Measurements from ENCODE around the gene VWA5A. TPM values are rescaled to one million over a fixed set of nuclear protein-coding genes. Genes with fewer than 3 reads are reported as not detected.

VWA5A gene
- total and polyA plus RNA-seq, 9 of the 15 experiments (the other 6 are each of a cell fraction or from before 2014, with no cell fraction given): 4.6 to 19.7 (median 6.9) TPM

DNA sequence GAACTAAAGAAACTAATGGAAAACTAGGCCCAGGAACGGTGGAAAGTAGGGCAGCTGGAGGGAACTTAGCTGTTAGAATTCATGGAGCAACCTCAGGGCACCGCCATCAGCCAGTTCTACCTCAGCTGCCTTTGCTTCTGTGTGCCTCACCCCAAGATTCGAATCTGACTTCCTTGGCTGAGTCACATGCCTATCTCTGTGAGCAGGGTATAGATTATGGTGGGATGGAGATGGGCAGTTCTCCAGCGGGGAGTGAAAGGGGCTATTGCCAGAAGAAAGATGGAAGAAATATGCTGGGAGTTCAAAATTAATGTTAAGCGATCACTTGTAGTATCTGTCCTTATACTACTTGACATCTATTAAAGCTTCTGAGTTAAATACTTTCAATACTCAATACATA lies 18.9 kb upstream of the VWA5A start (continued):
- no peak for TF ChIP-seq CUX1 (CRISPR knock-in tag; IDR thresholded peaks at IDR 0.05)
- TF ChIP-seq L3MBTL2 (IDR thresholded peaks at IDR 0.05): peak; percentile 44; the same call in 1 of the 2 replicates
- no peak for TF ChIP-seq SRSF7 (optimal IDR thresholded peaks at IDR 0.05; ENCODE audit: low read depth, low read length)
- TF ChIP-seq CBFA2T3 (IDR thresholded peaks at IDR 0.05): peak; percentile 73
- peak; percentile 73 for TF ChIP-seq CTBP1 (IDR thresholded peaks at IDR 0.05; ENCODE audit: borderline replicate concordance)
- peak; percentile 49 for TF ChIP-seq CBFA2T2 (conservative IDR thresholded peaks at IDR 0.05)
- peak; percentile 27; the same call in 1 of the 2 replicates for TF ChIP-seq POLR2AphosphoS5 (IDR thresholded peaks at IDR 0.05; ENCODE audit: control insufficient read depth, insufficient read depth, low read depth, low read length)
- no peak for TF ChIP-seq ZNF584 (CRISPR knock-in tag; IDR thresholded peaks at IDR 0.05; ENCODE audit: low read depth)
- no peak for TF ChIP-seq CCAR2 (IDR thresholded peaks at IDR 0.05; ENCODE audit: low read depth, low read length)
- 0 out of 2 replicates have a peak, but pooled peaks have one; percentile 69 for TF ChIP-seq ZNF197 (CRISPR knock-in tag; IDR thresholded peaks at IDR 0.05; ENCODE audit: low read depth)
- TF ChIP-seq CREM (IDR thresholded peaks at IDR 0.05; ENCODE audit: low read depth): peak; percentile 53
- TF ChIP-seq, protein P1, sequence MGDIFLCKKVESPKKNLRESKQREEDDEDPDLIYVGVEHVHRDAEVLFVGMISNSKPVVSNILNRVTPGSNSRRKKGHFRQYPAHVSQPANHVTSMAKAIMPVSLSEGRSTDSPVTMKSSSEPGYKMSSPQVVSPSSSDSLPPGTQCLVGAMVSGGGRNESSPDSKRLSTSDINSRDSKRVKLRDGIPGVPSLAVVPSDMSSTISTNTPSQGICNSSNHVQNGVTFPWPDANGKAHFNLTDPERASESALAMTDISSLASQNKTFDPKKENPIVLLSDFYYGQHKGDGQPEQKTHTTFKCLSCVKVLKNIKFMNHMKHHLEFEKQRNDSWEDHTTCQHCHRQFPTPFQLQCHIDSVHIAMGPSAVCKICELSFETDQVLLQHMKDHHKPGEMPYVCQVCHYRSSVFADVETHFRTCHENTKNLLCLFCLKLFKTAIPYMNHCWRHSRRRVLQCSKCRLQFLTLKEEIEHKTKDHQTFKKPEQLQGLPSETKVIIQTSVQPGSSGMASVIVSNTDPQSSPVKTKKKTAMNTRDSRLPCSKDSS (IDR thresholded peaks at IDR 0.05; ENCODE audit: low read depth, partially characterized antibody): no peak
- peak; percentile 73 for TF ChIP-seq SMARCE1 (IDR thresholded peaks at IDR 0.05)
- peak; percentile 46; the same call in 1 of the 2 replicates for TF ChIP-seq ZNF239 (CRISPR knock-in tag; IDR thresholded peaks at IDR 0.05)
- 0 out of 2 replicates have a peak, but pooled peaks have one; percentile 26 for TF ChIP-seq DIDO1 (tag; IDR thresholded peaks at IDR 0.05; ENCODE audit: low read depth)
- TF ChIP-seq, protein P2, sequence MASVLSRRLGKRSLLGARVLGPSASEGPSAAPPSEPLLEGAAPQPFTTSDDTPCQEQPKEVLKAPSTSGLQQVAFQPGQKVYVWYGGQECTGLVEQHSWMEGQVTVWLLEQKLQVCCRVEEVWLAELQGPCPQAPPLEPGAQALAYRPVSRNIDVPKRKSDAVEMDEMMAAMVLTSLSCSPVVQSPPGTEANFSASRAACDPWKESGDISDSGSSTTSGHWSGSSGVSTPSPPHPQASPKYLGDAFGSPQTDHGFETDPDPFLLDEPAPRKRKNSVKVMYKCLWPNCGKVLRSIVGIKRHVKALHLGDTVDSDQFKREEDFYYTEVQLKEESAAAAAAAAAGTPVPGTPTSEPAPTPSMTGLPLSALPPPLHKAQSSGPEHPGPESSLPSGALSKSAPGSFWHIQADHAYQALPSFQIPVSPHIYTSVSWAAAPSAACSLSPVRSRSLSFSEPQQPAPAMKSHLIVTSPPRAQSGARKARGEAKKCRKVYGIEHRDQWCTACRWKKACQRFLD (CRISPR knock-in tag; IDR thresholded peaks at IDR 0.05): peak; percentile 44; the same call in 1 of the 2 replicates
- TF ChIP-seq JUND (IDR thresholded peaks at IDR 0.05; ENCODE audit: borderline replicate concordance, low read depth, low read length): peak; percentile 91
- TF ChIP-seq JUND (tag; IDR thresholded peaks at IDR 0.05; ENCODE audit: borderline replicate concordance, low read depth, low read length): peak; percentile 88; the same call in 2 of the 3 replicates
- TF ChIP-seq PRMT5 (CRISPR knock-in tag; IDR thresholded peaks at IDR 0.05): no peak
- TF ChIP-seq ZNF644 (tag; IDR thresholded peaks at IDR 0.05; ENCODE audit: low read depth): peak; percentile 73; the same call in 1 of the 2 replicates
- no peak for TF ChIP-seq RBM25 (IDR thresholded peaks at IDR 0.05; ENCODE audit: low read depth, low read length, severe bottlenecking)
- peak; percentile 66; the same call in 1 of the 2 replicates for TF ChIP-seq NFE2 (IDR thresholded peaks at IDR 0.05; ENCODE audit: low read depth)

Data from K562 (cell line).